ENCODE measurements around the gene SLC46A3.
"Not testable (repeated sequence)": the region's sequence is repeated elsewhere in the genome, so short reads cannot be mapped to it uniquely, and the experiment has no call there.

SLC46A3 gene

DNA sequence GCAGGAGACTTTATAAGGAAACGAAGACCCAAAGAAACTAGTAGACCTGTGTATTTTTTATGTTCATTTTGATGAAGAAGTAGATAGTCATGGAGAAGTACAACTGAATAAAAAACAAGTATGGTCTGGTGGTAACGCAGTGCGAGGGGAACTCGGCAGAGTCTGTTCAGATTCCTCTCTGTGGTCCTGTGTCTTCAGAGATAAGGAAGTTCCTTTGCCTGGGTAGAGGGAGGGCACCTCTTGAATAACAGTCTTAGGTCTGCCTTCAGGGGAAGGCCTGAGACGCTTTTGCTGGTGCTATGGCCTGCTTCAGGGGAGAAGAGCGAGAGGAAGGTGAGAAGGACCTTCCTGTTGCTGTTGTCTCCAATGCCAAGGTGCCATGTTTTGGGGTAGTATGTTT, 25.9 kb upstream of the SLC46A3 start:
- CTCF ChIA-PET, result no interaction called here
- TF ChIP-seq, protein P1, sequence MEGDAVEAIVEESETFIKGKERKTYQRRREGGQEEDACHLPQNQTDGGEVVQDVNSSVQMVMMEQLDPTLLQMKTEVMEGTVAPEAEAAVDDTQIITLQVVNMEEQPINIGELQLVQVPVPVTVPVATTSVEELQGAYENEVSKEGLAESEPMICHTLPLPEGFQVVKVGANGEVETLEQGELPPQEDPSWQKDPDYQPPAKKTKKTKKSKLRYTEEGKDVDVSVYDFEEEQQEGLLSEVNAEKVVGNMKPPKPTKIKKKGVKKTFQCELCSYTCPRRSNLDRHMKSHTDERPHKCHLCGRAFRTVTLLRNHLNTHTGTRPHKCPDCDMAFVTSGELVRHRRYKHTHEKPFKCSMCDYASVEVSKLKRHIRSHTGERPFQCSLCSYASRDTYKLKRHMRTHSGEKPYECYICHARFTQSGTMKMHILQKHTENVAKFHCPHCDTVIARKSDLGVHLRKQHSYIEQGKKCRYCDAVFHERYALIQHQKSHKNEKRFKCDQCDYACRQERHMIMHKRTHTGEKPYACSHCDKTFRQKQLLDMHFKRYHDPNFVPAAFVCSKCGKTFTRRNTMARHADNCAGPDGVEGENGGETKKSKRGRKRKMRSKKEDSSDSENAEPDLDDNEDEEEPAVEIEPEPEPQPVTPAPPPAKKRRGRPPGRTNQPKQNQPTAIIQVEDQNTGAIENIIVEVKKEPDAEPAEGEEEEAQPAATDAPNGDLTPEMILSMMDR (IDR thresholded peaks at IDR 0.05; ENCODE audit: control extremely low read depth, extremely low read depth, low read depth, missing control alignments), result no peak
- DNase-seq (ENCODE audit: extremely low spot score), result no peak
- POLR2A ChIA-PET, result no interaction called here

DNA sequence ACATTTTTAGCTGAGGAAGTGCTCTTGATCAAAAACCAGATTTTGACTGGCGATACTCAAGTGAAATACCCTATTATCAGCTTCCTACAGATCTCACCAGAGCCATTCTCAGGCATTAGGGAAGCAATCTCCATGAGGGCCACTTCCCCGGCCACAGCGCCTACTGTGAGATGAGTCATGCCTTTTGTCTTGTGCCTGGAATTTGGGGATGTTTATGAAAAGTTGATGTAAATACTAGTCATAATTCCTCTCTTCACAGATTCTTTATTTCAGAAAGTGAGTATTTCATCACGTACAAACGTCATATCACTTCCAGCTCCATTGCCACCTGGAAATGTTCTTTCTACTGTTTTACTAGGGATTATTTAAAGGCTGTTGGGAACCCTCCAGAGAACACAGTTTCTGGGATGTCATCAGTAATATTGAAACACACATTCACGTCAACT, 25.3 kb upstream of the SLC46A3 start:
- no peak for DNase-seq (ENCODE audit: extremely low spot score)
- POLR2A ChIA-PET, result no interaction called here
- CTCF ChIA-PET, result interaction anchor here (0.9 kb wide), 1 partner anchor 15 kb away, joined by 3 read pairs; no protein-coding TSS in a partner anchor
- TF ChIP-seq, protein P1 (IDR thresholded peaks at IDR 0.05; ENCODE audit: control extremely low read depth, extremely low read depth, low read depth, missing control alignments), result no peak

DNA sequence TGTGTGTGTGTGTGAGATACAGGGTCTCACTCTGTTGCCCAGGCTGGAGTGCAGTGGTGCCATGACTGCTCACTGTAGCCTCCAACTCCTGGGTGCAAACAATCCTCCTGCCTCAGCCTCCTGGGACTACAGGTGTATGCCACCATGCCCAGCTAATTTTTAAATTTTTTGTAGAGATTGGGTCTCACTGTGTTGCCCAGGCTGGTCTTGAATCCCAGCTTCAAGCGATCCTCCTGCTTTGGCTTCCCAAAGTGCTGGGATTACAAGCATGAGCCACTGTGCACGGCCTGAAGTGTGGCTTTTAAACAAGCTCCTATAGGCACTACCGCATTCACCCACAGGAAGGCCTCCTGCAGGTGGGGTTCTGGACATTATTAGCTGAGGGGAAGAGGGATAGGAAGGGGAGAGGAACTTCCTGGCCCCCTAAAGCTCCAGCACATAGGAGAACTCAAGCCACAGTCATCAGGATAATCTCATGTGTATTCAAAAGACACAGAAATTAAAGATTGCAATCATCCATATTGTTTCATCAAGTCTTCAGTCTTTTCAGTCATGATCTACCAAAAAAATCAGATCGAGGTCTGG, 24.8 kb upstream of the SLC46A3 start:
- ChIA-PET CTCF (interaction anchor here (0.9 kb wide), 1 partner anchor 14 kb away, joined by 3 read pairs; no protein-coding TSS in a partner anchor), POLR2A (no interaction called here)
- TF ChIP-seq, protein P1 (IDR thresholded peaks at IDR 0.05; ENCODE audit: control extremely low read depth, extremely low read depth, low read depth, missing control alignments), result no peak
- DNase-seq (ENCODE audit: extremely low spot score), result no peak

- TF ChIP-seq, protein P1 (IDR thresholded peaks at IDR 0.05; ENCODE audit: control extremely low read depth, extremely low read depth, low read depth, missing control alignments), result no peak
- ChIA-PET CTCF (no interaction called here), POLR2A (no interaction called here)
- no peak for DNase-seq (ENCODE audit: extremely low spot score)
These were observed 24.2 kb upstream of the SLC46A3 start for GRCh38 chr13:28743020-28743419.

DNA sequence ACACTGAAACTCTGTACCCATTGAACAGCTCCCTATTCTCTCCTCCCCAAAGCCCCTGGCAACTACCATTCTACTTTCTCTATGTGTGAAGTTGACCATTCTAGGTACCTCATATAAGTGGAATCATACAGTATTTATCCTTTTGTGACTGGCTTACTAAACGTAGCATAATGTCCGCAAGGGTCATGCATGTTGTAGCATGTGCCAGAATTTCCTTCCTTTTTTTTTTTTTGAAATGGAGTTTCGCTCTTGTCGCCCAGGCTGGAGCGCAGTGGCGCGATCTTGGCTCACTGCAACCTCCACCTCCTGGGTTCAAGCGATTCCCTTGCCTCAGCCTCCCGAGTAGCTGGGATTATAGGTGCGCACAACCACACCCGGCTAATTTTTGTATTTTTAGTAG, 23.7 kb upstream of the SLC46A3 start:
- CTCF ChIA-PET; DNase-seq (ENCODE audit: extremely low spot score): not testable (repeated sequence)
- POLR2A ChIA-PET, result interaction anchor here (0.6 kb wide), 1 partner anchor 9 kb away, joined by 4 read pairs; no protein-coding TSS in a partner anchor

DNA sequence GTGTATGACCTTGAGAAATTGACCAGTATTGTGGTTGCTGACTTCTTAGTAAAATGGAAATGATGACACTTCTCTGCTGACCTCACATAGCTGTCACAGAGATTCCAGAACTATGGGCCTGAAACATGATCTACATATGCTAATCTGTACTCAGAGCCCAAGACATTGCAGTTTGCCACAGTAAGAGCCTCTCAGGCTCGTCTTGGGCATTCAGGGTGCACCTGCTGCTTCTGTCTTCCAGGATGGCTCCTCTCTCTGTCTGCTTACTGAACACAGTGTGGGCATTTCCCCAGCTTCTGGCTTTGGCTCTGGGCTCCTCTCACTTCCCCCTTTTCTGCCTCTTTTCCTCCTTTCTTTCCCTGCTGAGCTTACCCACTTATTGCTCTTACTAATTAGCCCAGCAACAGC, 22.3 kb upstream of the SLC46A3 start:
- CTCF ChIA-PET, result interaction anchor here (0.6 kb wide), 1 partner anchor 56 kb away, joined by 3 read pairs; no protein-coding TSS in a partner anchor
- TF ChIP-seq, protein P1 (IDR thresholded peaks at IDR 0.05; ENCODE audit: control extremely low read depth, extremely low read depth, low read depth, missing control alignments), result no peak
- DNase-seq (ENCODE audit: extremely low spot score), result peak; percentile 20
- POLR2A ChIA-PET, result no interaction called here

- no peak for DNase-seq (ENCODE audit: extremely low spot score)
- TF ChIP-seq, protein P1 (IDR thresholded peaks at IDR 0.05; ENCODE audit: control extremely low read depth, extremely low read depth, low read depth, missing control alignments), result no peak
- ChIA-PET CTCF (no interaction called here), POLR2A (no interaction called here)
These were observed 20.6 kb upstream of the SLC46A3 start for GRCh38 chr13:28739376-28739775.

All from GM10248 (cell line).